CD8-positive, alpha-beta memory T cell (primary cell): ENCODE measurements around the gene ARID1B. TPM values are rescaled to one million over a fixed set of nuclear protein-coding genes. Genes with fewer than 3 reads are reported as not detected.
"Not testable (repeated sequence)": the region's sequence is repeated elsewhere in the genome, so short reads cannot be mapped to it uniquely, and the experiment has no call there.

Source experiments
- CTCF ChIA-PET: fragments of 350-600 bp; sonication (Branson Sonifier 250); formaldehyde crosslinking; loops from one replicate; lab custom pipeline; 2021; ENCODE audit warnings: antibody characterized with exemption; lab: Charles Lee
- POLR2A ChIA-PET: fragments of 350-600 bp; sonication (Branson Sonifier 250); formaldehyde crosslinking; loops from one replicate; lab custom pipeline; 2021; ENCODE audit warnings: antibody characterized with exemption; lab: Charles Lee
- DNase-seq, 5 donors: peaks; one replicate each; pipeline versions ENCODE4 v3.0.0 to v3.0.0-alpha.2; 2020 to 2022; ENCODE audit warnings: mixed read lengths in 1 of 5
- H3K27ac ChIP-seq: one replicate; pipeline ENCODE4 v1.7.0; 2013; ENCODE audit warnings: low read depth, mild to moderate bottlenecking, low read length, moderate library complexity
- H3K27me3 ChIP-seq: 2 replicates; pipeline ENCODE4 v1.7.0; 2013; ENCODE audit warnings: low read length, mild to moderate bottlenecking; ENCODE audit not compliant: insufficient read depth, poor library complexity, severe bottlenecking
- H3K36me3 ChIP-seq: 2 replicates; pipeline ENCODE4 v1.7.0; 2013; ENCODE audit warnings: mild to moderate bottlenecking, low read length, moderate library complexity; ENCODE audit not compliant: insufficient read depth
- H3K4me1 ChIP-seq: 2 replicates; pipeline ENCODE4 v1.7.0; 2013; ENCODE audit warnings: mild to moderate bottlenecking, low read length, moderate library complexity; ENCODE audit not compliant: insufficient read depth
- H3K4me3 ChIP-seq: 2 replicates; pipeline ENCODE4 v1.7.0; 2013; ENCODE audit warnings: mild to moderate bottlenecking, low read length
- H3K9me3 ChIP-seq: 2 replicates; pipeline ENCODE4 v1.7.0; 2013; ENCODE audit warnings: mild to moderate bottlenecking, low read length
- H3K27ac Mint-ChIP-seq, 8 donors: one replicate each; pipeline ENCODE4 v1.8.0; 2020 to 2021; ENCODE audit warnings: mixed read lengths in 8 of 8, mild to moderate bottlenecking in 6 of 8, inconsistent platforms in 3 of 8, moderate library complexity in 3 of 8
- H3K27me3 Mint-ChIP-seq, 2 donors: one replicate each; pipeline ENCODE4 v1.8.0; 2020 to 2021; ENCODE audit warnings: mixed read lengths in 2 of 2, mild to moderate bottlenecking in 1 of 2, moderate library complexity in 1 of 2
- H3K36me3 Mint-ChIP-seq, 3 donors: one replicate each; pipeline ENCODE4 v1.8.0; 2020 to 2021; ENCODE audit warnings: mixed read lengths in 3 of 3, inconsistent platforms in 1 of 3, mild to moderate bottlenecking in 1 of 3
- H3K4me1 Mint-ChIP-seq, 3 donors: one replicate each; pipeline ENCODE4 v1.8.0; 2020 to 2021; ENCODE audit warnings: mixed read lengths in 3 of 3, inconsistent platforms in 1 of 3, mild to moderate bottlenecking in 1 of 3
- H3K4me3 Mint-ChIP-seq, 7 donors: one replicate each; pipeline ENCODE4 v1.8.0; 2020 to 2021; ENCODE audit warnings: mixed read lengths in 7 of 7, mild to moderate bottlenecking in 6 of 7, moderate library complexity in 4 of 7, inconsistent platforms in 2 of 7
- H3K9me3 Mint-ChIP-seq, 5 donors: one replicate each; pipeline ENCODE4 v1.8.0; 2020 to 2022; ENCODE audit warnings: mixed read lengths in 5 of 5, mild to moderate bottlenecking in 3 of 5, moderate library complexity in 2 of 5, inconsistent platforms in 1 of 5
- polyA plus RNA-seq: library from polyadenylated mRNA; unstranded; fragments of 300-500 nt; fragmentation: Illumina TruSeq; gene quantifications from one replicate; pipeline ENCODE4 v1.2.3, GENCODE V29; 2021
- total RNA-seq, 2 experiments: library from RNA; stranded (reverse); gene quantifications; one replicate each; pipeline ENCODE4 v1.2.3, GENCODE V29; 2021

Gene ARID1B
- total and polyA plus RNA-seq, 3 experiments from 2014 or later = 19.1 to 57.9 (median 53.0) TPM

- ChIA-PET POLR2A (interaction anchor here (1.9 kb wide), 1 partner anchor 13 kb away, joined by 4 read pairs; no protein-coding TSS in a partner anchor), CTCF (interaction anchor here (1.1 to 2.3 kb wide), 7 partner anchors 14 to 240 kb away, joined by 3 to 9 read pairs (median 4); no protein-coding TSS in a partner anchor)
- Mint-ChIP-seq H3K27me3 (no peaks in the 10 kb centered on the region), H3K9me3 (no peaks in the 10 kb centered on the region), H3K4me3 (peak overlapping the region; percentile 57 to 94 (median 90)), H3K27ac (peak overlapping the region in 7 of 8 donors; percentile 17 to 97 (median 93)), H3K36me3 (peaks cover 0 to 2% (median 0%) of the 10 kb centered on the region in 3 donors), H3K4me1 (peaks cover 26 to 37% (median 37%) of the 10 kb centered on the region in 3 donors)
- H3K27ac ChIP-seq = no peak overlapping the region
- no peaks in the 10 kb centered on the region for H3K27me3 ChIP-seq
- peaks cover 24% of the 10 kb centered on the region for H3K4me1 ChIP-seq
- H3K36me3 ChIP-seq = no peaks in the 10 kb centered on the region
- DNase-seq = peak in 2 of 5 donors; percentile 25 to 40
- H3K9me3 ChIP-seq = no peaks in the 10 kb centered on the region
- no peak overlapping the region for H3K4me3 ChIP-seq
These were observed 257.5 kb downstream of the ARID1B start for GRCh38 chr6:157034436-157035230.

DNA sequence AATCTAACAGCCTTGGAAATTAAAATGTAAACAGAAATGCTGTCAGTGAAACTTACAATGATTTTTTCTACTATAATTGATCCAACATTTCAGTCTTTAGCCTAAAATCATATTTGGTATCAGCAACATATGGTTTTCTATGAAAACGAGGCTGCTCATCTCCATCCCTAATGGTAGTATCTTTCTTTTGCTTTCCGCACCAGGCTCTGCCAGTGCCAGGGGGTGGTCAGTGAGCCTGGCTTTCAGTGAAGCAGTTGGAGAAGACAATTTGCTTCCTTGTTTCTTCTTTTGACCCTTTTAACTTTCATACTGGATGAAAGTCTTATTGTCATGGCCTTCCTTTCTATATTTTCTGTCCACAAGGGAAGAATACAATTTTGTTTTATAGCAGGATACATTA is 258.4 kb downstream of the ARID1B start:
- no peaks in the 10 kb centered on the region for H3K36me3 ChIP-seq
- no peak overlapping the region for H3K27ac ChIP-seq
- DNase-seq = no peak
- no peaks in the 10 kb centered on the region for H3K27me3 Mint-ChIP-seq
- peaks cover 0 to 7% (median 3%) of the 10 kb centered on the region in 3 donors for H3K36me3 Mint-ChIP-seq
- H3K9me3 Mint-ChIP-seq = no peaks in the 10 kb centered on the region
- no peak overlapping the region for H3K4me3 ChIP-seq
- CTCF ChIA-PET = interaction anchor here (1.6 to 2.7 kb wide), 4 partner anchors 10 to 239 kb away, joined by 4 to 14 read pairs (median 8); no protein-coding TSS in a partner anchor
- POLR2A ChIA-PET = no interaction called here
- H3K4me3 Mint-ChIP-seq = no peak overlapping the region
- H3K27ac Mint-ChIP-seq = no peak overlapping the region
- peaks cover 24% of the 10 kb centered on the region for H3K4me1 ChIP-seq
- H3K9me3 ChIP-seq = no peaks in the 10 kb centered on the region
- H3K4me1 Mint-ChIP-seq = peaks cover 23 to 30% (median 30%) of the 10 kb centered on the region in 3 donors
- H3K27me3 ChIP-seq = no peaks in the 10 kb centered on the region

GRCh38 chr6:157036245-157036711 is 259.1 kb downstream of the ARID1B start:
- DNase-seq = no peak
- Mint-ChIP-seq H3K9me3 (no peaks in the 10 kb centered on the region), H3K4me1 (peaks cover 21 to 26% (median 25%) of the 10 kb centered on the region in 3 donors), H3K27me3 (no peaks in the 10 kb centered on the region), H3K4me3 (no peak overlapping the region), H3K36me3 (peaks cover 0 to 7% (median 3%) of the 10 kb centered on the region in 3 donors), H3K27ac (no peak overlapping the region)
- ChIA-PET CTCF (interaction anchor here (1.6 to 2.7 kb wide), 2 partner anchors 10 to 238 kb away, joined by 5 to 14 read pairs; no protein-coding TSS in a partner anchor), POLR2A (no interaction called here)
- H3K9me3 ChIP-seq = no peaks in the 10 kb centered on the region
- H3K4me3 ChIP-seq = no peak overlapping the region
- peaks cover 24% of the 10 kb centered on the region for H3K4me1 ChIP-seq
- H3K36me3 ChIP-seq = no peaks in the 10 kb centered on the region
- H3K27me3 ChIP-seq = no peaks in the 10 kb centered on the region
- no peak overlapping the region for H3K27ac ChIP-seq

DNA sequence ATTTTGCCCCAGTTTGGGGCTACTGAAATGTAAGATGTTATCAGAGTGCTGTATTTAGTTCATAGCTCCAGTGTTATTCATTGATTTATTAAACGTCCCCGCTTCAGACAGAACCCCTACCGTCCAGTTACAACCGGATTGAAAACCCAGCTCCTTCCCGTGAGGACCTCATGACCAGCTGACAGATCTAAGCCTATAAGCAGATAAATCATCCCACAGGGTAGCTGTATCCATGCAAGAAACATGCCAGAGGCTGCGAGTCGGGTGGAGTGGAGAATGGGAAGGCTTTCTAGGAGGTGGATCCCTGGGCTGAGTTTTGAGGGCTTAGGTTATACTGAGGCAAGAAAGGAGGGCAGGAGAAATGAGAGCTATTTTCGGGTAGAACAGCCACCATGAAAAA is 260.0 kb downstream of the ARID1B start:
- H3K27ac Mint-ChIP-seq = no peak overlapping the region
- no peaks in the 10 kb centered on the region for H3K27me3 Mint-ChIP-seq
- H3K36me3 Mint-ChIP-seq = peaks cover 0 to 13% (median 6%) of the 10 kb centered on the region in 3 donors
- ChIA-PET CTCF (interaction anchor here (0.8 to 2.7 kb wide), 4 partner anchors 9 to 237 kb away, joined by 3 to 14 read pairs (median 4); no protein-coding TSS in a partner anchor), POLR2A (no interaction called here)
- no peaks in the 10 kb centered on the region for H3K9me3 Mint-ChIP-seq
- H3K27me3 ChIP-seq = no peaks in the 10 kb centered on the region
- no peak overlapping the region for H3K4me3 ChIP-seq
- no peak for DNase-seq
- no peaks in the 10 kb centered on the region for H3K9me3 ChIP-seq
- peaks cover 26 to 29% (median 28%) of the 10 kb centered on the region in 3 donors for H3K4me1 Mint-ChIP-seq
- no peak overlapping the region for H3K4me3 Mint-ChIP-seq
- H3K27ac ChIP-seq = no peak overlapping the region
- H3K4me1 ChIP-seq = peaks cover 24% of the 10 kb centered on the region
- H3K36me3 ChIP-seq = no peaks in the 10 kb centered on the region

DNA sequence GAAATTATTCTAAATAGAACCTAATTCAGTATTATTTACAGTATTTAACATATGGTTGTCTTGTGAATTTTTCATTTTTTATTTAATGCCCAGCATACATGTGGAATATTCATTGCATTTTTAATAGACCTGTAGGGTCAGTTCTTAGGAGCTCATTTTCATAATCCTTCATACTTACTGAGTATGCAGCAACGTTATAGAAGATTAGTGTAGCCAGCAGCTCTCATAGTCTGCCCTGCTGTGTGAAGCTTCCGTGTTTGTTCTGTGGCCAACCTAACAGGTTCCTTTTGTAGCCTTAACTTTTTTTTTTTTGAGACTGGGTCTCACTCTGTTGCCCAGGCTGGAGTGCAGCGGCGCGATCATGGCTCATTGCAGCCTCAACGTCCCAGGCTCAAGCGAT is 261.4 kb downstream of the ARID1B start:
- H3K27me3 ChIP-seq = no peaks in the 10 kb centered on the region
- CTCF ChIA-PET = interaction anchor here (0.7 kb wide), 1 partner anchor 197 kb away, joined by 4 read pairs; no protein-coding TSS in a partner anchor
- no peak overlapping the region for H3K27ac ChIP-seq
- H3K4me1 Mint-ChIP-seq = peaks cover 16 to 24% (median 17%) of the 10 kb centered on the region in 3 donors
- POLR2A ChIA-PET = no interaction called here
- H3K36me3 ChIP-seq = no peaks in the 10 kb centered on the region
- no peaks in the 10 kb centered on the region for H3K9me3 ChIP-seq
- no peaks in the 10 kb centered on the region for H3K9me3 Mint-ChIP-seq
- peaks cover 13% of the 10 kb centered on the region for H3K4me1 ChIP-seq
- H3K4me3 Mint-ChIP-seq = no peak overlapping the region
- no peak for DNase-seq
- no peak overlapping the region for H3K27ac Mint-ChIP-seq
- H3K27me3 Mint-ChIP-seq = no peaks in the 10 kb centered on the region
- peaks cover 0 to 16% (median 6%) of the 10 kb centered on the region in 3 donors for H3K36me3 Mint-ChIP-seq
- H3K4me3 ChIP-seq = no peak overlapping the region

DNA sequence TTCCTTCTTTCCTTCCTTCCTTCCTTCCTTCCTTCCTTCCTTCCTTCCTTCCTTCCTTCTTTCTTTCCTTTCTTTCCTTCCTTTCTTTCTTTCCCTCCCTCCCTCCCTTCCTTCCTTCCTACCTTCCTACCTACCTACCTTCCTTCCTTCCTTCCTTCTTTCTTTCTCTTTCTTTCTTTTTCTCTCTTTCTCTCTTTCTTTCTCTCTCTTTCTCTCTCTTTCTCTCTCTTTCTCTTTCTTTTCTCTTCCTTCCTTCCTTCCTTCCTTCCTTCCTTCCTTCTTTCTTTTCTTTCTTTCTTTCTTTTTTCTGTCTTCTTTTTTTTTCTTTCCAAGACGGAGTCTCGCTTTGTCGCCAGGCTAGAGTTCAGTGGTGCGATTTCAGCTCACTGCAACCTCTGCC is 262.5 kb downstream of the ARID1B start:
- H3K4me3 Mint-ChIP-seq, POLR2A ChIA-PET, H3K36me3 ChIP-seq, H3K27me3 Mint-ChIP-seq, H3K27ac ChIP-seq, H3K27me3 ChIP-seq, H3K9me3 Mint-ChIP-seq, H3K4me1 ChIP-seq, H3K9me3 ChIP-seq, DNase-seq, H3K4me3 ChIP-seq: not testable (repeated sequence)
- CTCF ChIA-PET = interaction anchor here (0.7 kb wide), 1 partner anchor 337 kb away, joined by 4 read pairs; no protein-coding TSS in a partner anchor
- peaks cover 6 to 21% (median 6%) of the 10 kb centered on the region in 3 donors for H3K4me1 Mint-ChIP-seq
- peaks cover 0 to 16% (median 6%) of the 10 kb centered on the region in 3 donors for H3K36me3 Mint-ChIP-seq
- H3K27ac Mint-ChIP-seq = peak overlapping the region in 2 of 8 donors; percentile 35 to 64

DNA sequence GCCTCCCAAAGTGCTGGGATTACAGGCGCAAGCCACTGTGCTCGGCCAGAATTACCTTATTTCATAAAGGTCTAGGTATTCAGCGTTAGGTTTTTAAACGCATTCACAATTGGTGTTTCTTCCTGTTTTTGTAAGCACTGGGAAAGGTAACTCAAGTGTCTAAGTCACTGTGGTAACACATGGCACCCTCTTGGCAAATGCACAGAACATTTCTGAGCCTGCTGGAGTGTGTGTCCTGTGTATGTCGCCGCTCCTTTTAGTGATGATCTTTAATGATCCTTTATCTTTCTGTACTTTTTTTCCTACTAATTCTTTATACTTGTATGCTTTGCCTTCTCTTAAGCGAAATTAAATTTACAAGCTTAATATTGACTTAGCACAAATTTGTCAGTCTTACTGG is 263.0 kb downstream of the ARID1B start:
- Histone ChIP-seq H3K36me3 (no peaks in the 10 kb centered on the region), H3K4me3 (no peak overlapping the region), H3K4me1 (no peaks in the 10 kb centered on the region), H3K27ac (no peak overlapping the region), H3K9me3 (no peaks in the 10 kb centered on the region), H3K27me3 (no peaks in the 10 kb centered on the region)
- ChIA-PET POLR2A (no interaction called here), CTCF (no interaction called here)
- H3K27me3 Mint-ChIP-seq = no peaks in the 10 kb centered on the region
- DNase-seq = no peak
- H3K4me1 Mint-ChIP-seq = peaks cover 4 to 22% (median 5%) of the 10 kb centered on the region in 3 donors
- peak overlapping the region in 1 of 7 donors; percentile 40 for H3K4me3 Mint-ChIP-seq
- peaks cover 0 to 16% (median 6%) of the 10 kb centered on the region in 3 donors for H3K36me3 Mint-ChIP-seq
- peak overlapping the region in 1 of 8 donors; percentile 12 for H3K27ac Mint-ChIP-seq
- H3K9me3 Mint-ChIP-seq = no peaks in the 10 kb centered on the region
